GM12878 (cell line): ENCODE results near the gene TMEM19.

ENCODE experiments used
- ATF2 ChIP-seq: IDR thresholded peaks from 2 replicates; pipeline ENCODE4 v1.6.1; 2012; ENCODE audit warnings: low read length, inconsistent platforms
- FOXM1 ChIP-seq: IDR thresholded peaks from 2 replicates; pipeline ENCODE4 v1.6.1; 2012; ENCODE audit warnings: low read depth, mild to moderate bottlenecking, inconsistent platforms, low read length, moderate library complexity
- STAT3 ChIP-seq: IDR thresholded peaks from 2 replicates; pipeline ENCODE4 v1.6.1; 2011; ENCODE audit warnings: low read depth, low read length, improper control_type of control experiment
- ZNF687 ChIP-seq: fragments of 450-650 bp; IDR thresholded peaks from 2 replicates; pipeline ENCODE4 v1.6.1; 2017; ENCODE audit warnings: mild to moderate bottlenecking, moderate library complexity

GRCh38 chr12:71664411-71665089, 21.3 kb upstream of the TMEM19 start:
- TF ChIP-seq FOXM1 = no peak
- TF ChIP-seq ZNF687 = no peak
- no peak for TF ChIP-seq STAT3
- no peak; the same call in 1 of the 2 replicates for TF ChIP-seq ATF2
